Fibroblast of lung (primary cell): ENCODE results near the gene STEAP1B. TPM values are rescaled to one million over a fixed set of nuclear protein-coding genes. Genes with fewer than 3 reads are reported as not detected.

Experiments used
- DNase-seq, 2 donors: peaks; one replicate each; pipeline versions ENCODE4 v3.0.0 to v3.0.0-alpha.2; 2010; ENCODE audit warnings: low read depth in 2 of 2
- H2AFZ ChIP-seq: 2 replicates; pipeline ENCODE4 v1.5.1; 2012; ENCODE audit warnings: low read length, control low read depth, inconsistent platforms
- H3K27ac ChIP-seq: 2 replicates; pipeline ENCODE4 v1.5.1; 2011; ENCODE audit warnings: low read length, control low read depth; ENCODE audit not compliant: insufficient read depth
- H3K27me3 ChIP-seq: 2 replicates; pipeline ENCODE4 v1.5.1; 2011; ENCODE audit warnings: mild to moderate bottlenecking, low read length; ENCODE audit not compliant: control insufficient read depth, insufficient read depth
- H3K36me3 ChIP-seq: 2 replicates; pipeline ENCODE4 v1.5.1; 2011; ENCODE audit warnings: low read length; ENCODE audit not compliant: control insufficient read depth, insufficient read depth
- H3K4me1 ChIP-seq: 2 replicates; pipeline ENCODE4 v1.5.1; 2011; ENCODE audit warnings: low read length; ENCODE audit not compliant: control insufficient read depth, insufficient read depth; ENCODE audit errors: extremely low read depth
- H3K4me2 ChIP-seq: 2 replicates; pipeline ENCODE4 v1.5.1; 2011; ENCODE audit warnings: low read length, control low read depth; ENCODE audit not compliant: insufficient read depth; ENCODE audit errors: extremely low read depth
- H3K4me3 ChIP-seq, 4 experiments: fragments of 200-600 bp in 1 of 4; sonication (generic) in 1 of 4; replicated peaks in 1 of 4; 2 replicates each; pipeline ENCODE4 v1.5.1; 2011 to 2016; ENCODE audit warnings: low read length in 4 of 4, low read depth in 3 of 4, mild to moderate bottlenecking in 3 of 4, control low read depth in 2 of 4, inconsistent platforms in 1 of 4, mixed read lengths in 1 of 4; ENCODE audit not compliant: insufficient read depth in 1 of 4; ENCODE audit errors: control extremely low read depth in 1 of 4
- H3K79me2 ChIP-seq: 2 replicates; pipeline ENCODE4 v1.5.1; 2012; ENCODE audit warnings: mild to moderate bottlenecking, low read length, inconsistent platforms; ENCODE audit not compliant: control insufficient read depth, insufficient read depth
- H3K9ac ChIP-seq: 2 replicates; pipeline ENCODE4 v1.5.1; 2011; ENCODE audit warnings: mild to moderate bottlenecking, low read length, control low read depth; ENCODE audit not compliant: insufficient read depth
- H3K9me3 ChIP-seq: 2 replicates; pipeline ENCODE4 v1.5.1; 2012; ENCODE audit warnings: low read depth, low read length; ENCODE audit not compliant: control insufficient read depth, insufficient read depth
- H4K20me1 ChIP-seq: 2 replicates; pipeline ENCODE4 v1.5.1; 2011; ENCODE audit warnings: low read length; ENCODE audit not compliant: control insufficient read depth, insufficient read depth; ENCODE audit errors: extremely low read depth
- CTCF ChIP-seq, 2 donors: IDR thresholded peaks in 1 of 2; conservative IDR thresholded peaks in 1 of 2; 1 replicate in 1 of 2; 2 replicates in 1 of 2; pipeline ENCODE4 v1.5.1; 2011 to 2012; ENCODE audit warnings: low read length in 2 of 2, control low read depth in 1 of 2, inconsistent platforms in 1 of 2, low read depth in 1 of 2, mild to moderate bottlenecking in 1 of 2
- EZH2 ChIP-seq: IDR thresholded peaks from 2 replicates; pipeline ENCODE4 v1.5.1; 2012; ENCODE audit warnings: low read length, control low read depth, mild to moderate bottlenecking; ENCODE audit errors: missing control alignments
- polyA plus RNA-seq, 2 donors: library from polyadenylated mRNA; depleted of rRNA in 1 of 2; stranded (reverse) in 1 of 2; unstranded in 1 of 2; fragments of >200 nt; gene quantifications; 2 replicates each; pipeline ENCODE4 v1.2.1, GENCODE V29; 2011 to 2012; ENCODE audit warnings: missing spikeins in 1 of 2
- total RNA-seq: library from RNA; depleted of rRNA; stranded (reverse); fragments of >200 nt; gene quantifications from 2 replicates; pipeline ENCODE4 v1.2.1, GENCODE V29; 2014

Gene STEAP1B
- total and polyA plus RNA-seq, 2 donors (not counting 1 experiment from before 2014, with no cell fraction given) = 11.4 to 14.7 TPM

GRCh38 chr7:22386206-22386858 is 113.7 kb downstream of the STEAP1B start:
- no peak overlapping the region for H3K4me3 ChIP-seq
- H3K4me2 ChIP-seq = no peak overlapping the region
- H3K4me1 ChIP-seq = no peaks in the 10 kb centered on the region
- H3K9ac ChIP-seq = no peak overlapping the region
- H3K27me3 ChIP-seq = no peaks in the 10 kb centered on the region
- no peak for DNase-seq
- no peaks in the 10 kb centered on the region for H4K20me1 ChIP-seq
- no peaks in the 10 kb centered on the region for H3K9me3 ChIP-seq
- no peaks in the 10 kb centered on the region for H3K79me2 ChIP-seq
- no peak overlapping the region for H2AFZ ChIP-seq
- TF ChIP-seq EZH2 (no peak), CTCF (conservative IDR thresholded peaks at IDR 0.05 in 1 of 2, IDR thresholded peaks at IDR 0.05 in 1 of 2; ENCODE audit: low read depth in 1 of 2, low read length in 2 of 2) (no peak)
- no peaks in the 10 kb centered on the region for H3K36me3 ChIP-seq
- no peak overlapping the region for H3K27ac ChIP-seq

DNA sequence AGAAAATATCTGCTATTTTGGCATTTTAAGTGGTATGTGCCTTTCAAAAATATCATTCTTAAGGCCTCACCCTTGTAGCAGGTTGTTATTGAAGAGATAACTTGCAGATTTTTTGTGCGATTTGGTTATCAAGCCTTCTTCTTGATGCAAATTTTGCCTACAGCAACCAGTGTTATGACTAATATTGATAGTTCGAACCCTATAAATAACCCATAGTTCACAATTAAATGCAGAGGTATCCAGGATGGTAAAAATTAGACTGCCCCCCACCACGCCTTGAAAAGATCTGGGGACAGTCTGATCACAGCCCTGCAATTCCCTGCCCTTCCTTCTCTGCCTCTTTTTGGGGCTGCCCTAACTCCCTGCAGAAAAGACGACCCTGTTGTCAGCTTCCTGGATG is 114.7 kb downstream of the STEAP1B start:
- H3K36me3 ChIP-seq = no peaks in the 10 kb centered on the region
- H3K9me3 ChIP-seq = no peaks in the 10 kb centered on the region
- H3K79me2 ChIP-seq = no peaks in the 10 kb centered on the region
- H3K4me3 ChIP-seq = no peak overlapping the region
- no peaks in the 10 kb centered on the region for H3K27me3 ChIP-seq
- TF ChIP-seq EZH2 = no peak
- TF ChIP-seq CTCF (conservative IDR thresholded peaks at IDR 0.05 in 1 of 2, IDR thresholded peaks at IDR 0.05 in 1 of 2; ENCODE audit: low read depth in 1 of 2, low read length in 2 of 2) = no peak
- H2AFZ ChIP-seq = no peak overlapping the region
- no peaks in the 10 kb centered on the region for H3K4me1 ChIP-seq
- H3K27ac ChIP-seq = no peak overlapping the region
- H3K9ac ChIP-seq = no peak overlapping the region
- H4K20me1 ChIP-seq = no peaks in the 10 kb centered on the region
- no peak overlapping the region for H3K4me2 ChIP-seq
- DNase-seq = no peak

DNA sequence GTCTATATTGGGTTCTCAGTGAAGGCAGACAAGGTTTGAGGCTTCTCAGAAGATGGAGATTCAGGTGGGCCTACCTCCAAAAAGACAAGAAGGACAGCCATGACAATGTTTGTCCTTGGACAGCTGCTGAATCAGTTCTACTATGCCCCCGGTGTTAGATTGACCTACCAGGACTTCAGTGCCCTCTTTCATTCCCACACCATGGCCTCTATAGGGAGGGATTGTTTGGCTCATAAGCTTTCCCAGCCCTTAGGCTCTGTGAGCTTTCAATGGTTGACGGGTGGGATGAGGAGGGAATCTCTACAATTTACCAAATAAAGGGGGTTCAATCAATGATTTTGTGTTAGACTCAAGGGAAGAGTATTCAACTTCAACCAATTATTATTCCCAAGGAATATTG is 119.7 kb downstream of the STEAP1B start:
- H3K27me3 ChIP-seq = no peaks in the 10 kb centered on the region
- H3K36me3 ChIP-seq = no peaks in the 10 kb centered on the region
- H3K27ac ChIP-seq = no peak overlapping the region
- H4K20me1 ChIP-seq = no peaks in the 10 kb centered on the region
- no peak for TF ChIP-seq CTCF (conservative IDR thresholded peaks at IDR 0.05 in 1 of 2, IDR thresholded peaks at IDR 0.05 in 1 of 2; ENCODE audit: low read depth in 1 of 2, low read length in 2 of 2)
- no peak for DNase-seq
- H3K4me1 ChIP-seq = no peaks in the 10 kb centered on the region
- no peaks in the 10 kb centered on the region for H3K79me2 ChIP-seq
- H3K9ac ChIP-seq = no peak overlapping the region
- H3K9me3 ChIP-seq = no peaks in the 10 kb centered on the region
- H2AFZ ChIP-seq = no peak overlapping the region
- no peak overlapping the region for H3K4me3 ChIP-seq
- H3K4me2 ChIP-seq = no peak overlapping the region
